ENCODE measurements around the gene AQP5. TPM values are rescaled to one million over a fixed set of nuclear protein-coding genes. Genes with fewer than 3 reads are reported as not detected.

AQP5 gene
- total and polyA plus RNA-seq, 5 donors from 2014 or later = not detected

GRCh38 chr12:50014342-50014741, 52.7 kb downstream of the AQP5 start:
- DNase-seq (no peak), ATAC-seq (ENCODE audit: low read depth in 2 of 2) (no peak)
- peak overlapping the region; percentile 42 for H3K27ac ChIP-seq (ENCODE audit: insufficient read depth, low read length, poor library complexity, severe bottlenecking)
- Mint-ChIP-seq H3K4me3 (peak overlapping the region in 1 of 4 donors; percentile 4), H3K36me3 (peaks cover 13% of the 10 kb centered on the region), H3K27me3 (no peaks in the 10 kb centered on the region), H3K4me1 (peaks cover 11 to 40% (median 19%) of the 10 kb centered on the region in 4 donors), H3K27ac (peak overlapping the region in 2 of 3 donors; percentile 78 to 86), H3K9me3 (no peaks in the 10 kb centered on the region)
- H3K27me3 ChIP-seq (ENCODE audit: control insufficient read depth, insufficient read depth, low read length) = no peaks in the 10 kb centered on the region
- H3K9me3 ChIP-seq (ENCODE audit: control insufficient read depth in 2 of 2, low read length in 2 of 2) = no peaks in the 10 kb centered on the region
- peaks cover 14% of the 10 kb centered on the region for H3K4me1 ChIP-seq (ENCODE audit: control insufficient read depth, insufficient read depth, low read length, poor library complexity, severe bottlenecking)
- no peak overlapping the region for H3K4me3 ChIP-seq (ENCODE audit: low read depth, low read length)
- no peaks in the 10 kb centered on the region for H3K36me3 ChIP-seq (ENCODE audit: control insufficient read depth, insufficient read depth, low read length)

Other genes starting within 250 kb of the AQP5 start
- gene TMBIM6, start 220.3 kb upstream of the AQP5 start, total RNA-seq = 376 TPM
- 1,000 to 10,000 TPM; 1,002 to 1,224 (median 1,189) TPM for gene TMBIM6, start 220.3 kb upstream of the AQP5 start, polyA plus RNA-seq
- 7.8 TPM for gene NCKAP5L, start 133.5 kb upstream of the AQP5 start, total RNA-seq
- under 1 TPM; 0.18 to 0.91 (median 0.56) TPM for gene NCKAP5L, start 133.5 kb upstream of the AQP5 start, polyA plus RNA-seq
- 4.6 TPM for gene BCDIN3D, start 118.8 kb upstream of the AQP5 start, total RNA-seq
- 1 to 10 TPM; 7.3 to 9.8 (median 8.7) TPM for gene BCDIN3D, start 118.8 kb upstream of the AQP5 start, polyA plus RNA-seq
- 0.10 TPM for gene FAIM2, start 58.0 kb upstream of the AQP5 start, total RNA-seq
- 1 to 10 TPM in 3 of 4 donors, under 1 TPM in 1; 0.31 to 6.5 (median 3.1) TPM for gene FAIM2, start 58.0 kb upstream of the AQP5 start, polyA plus RNA-seq
- gene AQP2, start 11.1 kb upstream of the AQP5 start, total RNA-seq = not detected
- not detected for gene AQP2, start 11.1 kb upstream of the AQP5 start, polyA plus RNA-seq
- gene AQP6, start 11.1 kb downstream of the AQP5 start, total RNA-seq = not detected
- not detected for gene AQP6, start 11.1 kb downstream of the AQP5 start, polyA plus RNA-seq
- 17.2 TPM for gene RACGAP1, start 63.6 kb downstream of the AQP5 start, total RNA-seq
- 10 to 100 TPM; 17.1 to 22.9 (median 18.0) TPM for gene RACGAP1, start 63.6 kb downstream of the AQP5 start, polyA plus RNA-seq
- 2.1 TPM for gene ASIC1, start 95.7 kb downstream of the AQP5 start, total RNA-seq
- gene ASIC1, start 95.7 kb downstream of the AQP5 start, polyA plus RNA-seq = under 1 TPM in 3 of 4 donors, not detected in 1; 0.47 to 0.49 (median 0.49) TPM
- 75.2 TPM for gene SMARCD1, start 123.5 kb downstream of the AQP5 start, total RNA-seq
- gene SMARCD1, start 123.5 kb downstream of the AQP5 start, polyA plus RNA-seq = 10 to 100 TPM; 12.0 to 22.3 (median 13.8) TPM
- not detected for gene GPD1, start 142.1 kb downstream of the AQP5 start, total RNA-seq
- under 1 TPM in 1 of 4 donors, not detected in 3; 0.06 TPM for gene GPD1, start 142.1 kb downstream of the AQP5 start, polyA plus RNA-seq
- 46.4 TPM for gene COX14, start 150.4 kb downstream of the AQP5 start, total RNA-seq
- gene COX14, start 150.4 kb downstream of the AQP5 start, polyA plus RNA-seq = 100 to 1,000 TPM; 256 to 297 (median 268) TPM
- 61.9 TPM for gene CERS5, start 205.5 kb downstream of the AQP5 start, total RNA-seq
- gene CERS5, start 205.5 kb downstream of the AQP5 start, polyA plus RNA-seq = 10 to 100 TPM; 45.4 to 59.6 (median 51.8) TPM

All from CD4-positive, CD25-positive, alpha-beta regulatory T cell (primary cell).